HG03342 (cell line): ENCODE measurements around the gene THEM5.

Source experiments
- ATAC-seq: cut with Tn5 transposase; IDR thresholded peaks from one replicate; pipeline ENCODE4 v1.9.1; 2021; ENCODE audit warnings: mild to moderate bottlenecking, moderate library complexity; ENCODE audit not compliant: unreplicated experiment

Gene THEM5

DNA sequence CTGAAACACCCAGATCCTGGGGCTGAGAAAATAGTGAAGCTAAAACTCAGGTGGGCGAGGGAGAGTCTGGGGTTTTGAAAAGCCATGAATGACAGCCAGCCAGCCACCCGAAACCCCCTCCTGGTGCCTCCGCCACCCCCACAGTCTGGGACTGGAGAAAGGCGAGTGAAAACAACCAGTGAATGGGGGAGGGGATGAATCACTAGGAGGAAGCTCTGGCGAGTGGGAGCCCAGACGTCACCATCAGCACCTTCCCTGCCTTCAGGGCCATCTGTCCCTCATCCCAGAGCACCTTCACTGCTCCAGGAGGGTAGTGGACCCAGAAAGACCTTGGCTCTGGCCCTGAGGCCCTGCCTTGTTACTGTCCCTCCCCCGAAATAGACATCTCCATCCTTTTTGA is 31.1 kb downstream of the THEM5 start:
- no peak for ATAC-seq

DNA sequence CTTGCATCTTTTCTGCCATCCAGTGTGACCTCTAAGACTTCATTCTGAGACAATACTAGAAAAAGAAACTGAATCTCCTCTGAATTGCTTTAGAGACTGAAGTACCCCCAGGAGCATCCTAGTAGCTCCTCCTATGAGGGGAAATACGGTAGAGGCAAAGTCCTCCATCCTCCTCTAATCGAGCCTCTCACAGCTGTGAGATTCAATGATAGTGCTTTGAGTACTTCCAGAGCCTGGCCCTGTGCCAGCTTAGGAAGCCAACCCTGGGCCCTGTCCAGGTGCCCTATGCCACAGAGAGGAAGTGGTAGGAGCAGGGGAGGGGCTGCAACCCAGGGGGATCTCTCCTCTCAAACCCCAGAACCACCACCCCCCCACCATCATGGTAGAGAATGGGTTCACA is 32.6 kb downstream of the THEM5 start:
- ATAC-seq: no peak

DNA sequence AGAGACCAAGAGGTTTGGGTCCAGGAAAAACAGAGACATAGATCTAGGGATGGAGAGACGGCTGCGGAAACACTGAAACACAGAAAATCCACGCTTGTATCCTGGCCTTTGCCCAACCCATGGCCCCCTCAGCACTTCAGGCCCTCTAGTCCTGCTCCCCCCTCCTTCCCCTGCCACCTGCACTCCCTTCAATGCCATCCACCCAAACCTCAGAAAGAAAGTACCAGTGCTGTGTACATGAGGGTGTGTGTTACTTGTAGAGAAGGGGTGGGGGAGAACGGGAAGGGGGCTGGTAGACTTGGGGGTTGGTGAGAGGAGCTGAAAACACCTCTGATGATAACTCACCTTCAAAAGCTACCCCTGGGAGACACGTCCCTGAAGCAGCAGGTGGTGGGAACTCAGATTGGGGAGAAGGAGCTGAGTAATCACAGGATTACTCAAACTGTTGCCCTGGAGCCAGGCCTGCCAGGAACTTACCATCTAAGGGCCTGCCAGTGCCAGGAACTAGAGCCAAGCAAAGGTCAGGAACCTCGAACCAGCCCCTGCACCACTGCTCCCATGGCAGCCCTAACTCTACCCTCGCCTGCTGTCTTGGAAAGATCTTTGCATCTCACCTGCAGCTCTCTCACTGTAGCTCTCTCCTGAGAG is 33.4 kb downstream of the THEM5 start:
- no peak for ATAC-seq

DNA sequence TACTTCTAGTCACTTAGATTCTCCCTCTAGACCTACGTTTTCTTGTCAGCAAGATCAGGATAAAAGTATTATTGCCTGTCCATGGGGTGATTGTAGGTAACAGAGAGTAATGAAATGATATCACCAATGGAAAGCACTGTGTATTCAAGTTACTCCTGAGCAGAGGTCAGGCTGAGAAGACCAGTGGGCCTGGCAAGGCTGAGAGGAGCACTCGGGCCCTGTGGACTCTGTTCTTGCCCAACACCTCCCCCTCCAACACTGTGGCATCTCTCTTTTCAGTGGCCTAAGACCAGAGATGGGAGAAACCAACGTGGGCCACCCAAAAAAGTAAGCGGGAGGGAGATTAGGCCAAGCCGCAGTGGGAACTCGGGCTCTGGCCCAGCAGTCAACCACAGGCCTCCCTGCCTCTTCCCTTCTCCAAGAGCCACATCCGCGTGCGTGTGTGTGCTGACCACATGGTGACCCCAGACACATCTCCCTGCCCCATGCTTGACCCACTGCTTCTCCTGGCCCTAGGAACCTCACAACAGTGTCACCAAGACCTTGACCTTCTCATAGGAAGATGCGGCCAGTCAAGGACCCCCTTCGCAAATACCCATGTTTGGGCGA is 34.2 kb downstream of the THEM5 start:
- ATAC-seq: no peak

DNA sequence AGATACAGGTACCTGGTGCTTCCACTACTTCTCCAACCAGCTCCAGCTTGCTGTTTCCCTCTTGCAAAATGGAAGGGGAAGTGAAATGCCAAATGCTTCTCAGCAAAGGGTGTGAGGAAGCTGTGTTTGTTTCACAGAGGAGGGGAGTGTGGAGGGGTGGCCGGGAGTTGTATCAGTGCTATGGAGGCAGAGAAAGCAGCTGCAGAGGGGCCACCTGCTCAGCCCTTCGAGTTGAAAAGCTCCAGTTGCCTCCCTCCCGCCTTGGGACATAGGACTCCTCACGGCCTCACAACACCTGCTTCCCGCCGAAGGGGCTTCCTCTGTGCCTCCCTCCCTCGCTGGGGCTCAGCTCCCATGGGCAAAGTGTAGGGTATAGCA is 36.2 kb downstream of the THEM5 start:
- ATAC-seq: no peak

DNA sequence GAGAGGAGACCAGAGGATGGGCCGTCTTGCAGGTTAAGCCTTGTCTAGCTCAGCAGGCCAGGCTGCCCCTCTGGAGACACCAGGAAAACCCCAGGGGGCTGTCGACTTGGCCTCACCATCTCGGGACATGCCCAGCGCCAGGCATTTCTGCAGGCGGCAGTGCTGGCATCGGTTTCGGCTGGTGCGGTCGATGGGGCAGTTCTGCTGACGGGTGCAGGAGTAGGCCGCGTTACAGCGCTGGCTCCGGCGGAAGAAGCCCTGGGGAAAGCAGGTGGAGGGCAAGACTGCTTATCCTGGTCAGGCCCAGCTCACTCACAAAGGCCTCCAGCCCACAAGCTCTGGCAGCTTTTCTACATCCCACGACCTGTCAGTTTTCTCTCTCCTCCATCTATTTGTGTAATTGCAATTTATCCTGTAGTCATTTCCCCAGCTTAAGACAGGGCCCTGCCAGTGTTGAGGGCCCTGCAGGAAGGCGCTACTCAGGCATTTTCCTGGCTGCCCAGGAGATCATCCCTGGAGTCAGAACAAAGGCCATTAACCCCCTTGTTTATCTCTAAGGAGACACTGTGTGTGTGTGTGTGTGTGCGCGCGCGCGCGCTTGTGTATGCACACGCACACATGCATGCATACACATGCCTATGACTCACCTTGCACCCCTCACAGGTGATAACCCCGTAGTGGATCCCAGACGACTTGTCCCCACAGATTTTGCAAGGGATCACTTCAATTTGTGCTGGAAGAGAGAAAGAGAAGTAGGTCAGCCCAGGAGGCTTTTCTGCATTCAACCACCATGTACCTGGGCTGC is 36.8 kb downstream of the THEM5 start:
- ATAC-seq: no peak

DNA sequence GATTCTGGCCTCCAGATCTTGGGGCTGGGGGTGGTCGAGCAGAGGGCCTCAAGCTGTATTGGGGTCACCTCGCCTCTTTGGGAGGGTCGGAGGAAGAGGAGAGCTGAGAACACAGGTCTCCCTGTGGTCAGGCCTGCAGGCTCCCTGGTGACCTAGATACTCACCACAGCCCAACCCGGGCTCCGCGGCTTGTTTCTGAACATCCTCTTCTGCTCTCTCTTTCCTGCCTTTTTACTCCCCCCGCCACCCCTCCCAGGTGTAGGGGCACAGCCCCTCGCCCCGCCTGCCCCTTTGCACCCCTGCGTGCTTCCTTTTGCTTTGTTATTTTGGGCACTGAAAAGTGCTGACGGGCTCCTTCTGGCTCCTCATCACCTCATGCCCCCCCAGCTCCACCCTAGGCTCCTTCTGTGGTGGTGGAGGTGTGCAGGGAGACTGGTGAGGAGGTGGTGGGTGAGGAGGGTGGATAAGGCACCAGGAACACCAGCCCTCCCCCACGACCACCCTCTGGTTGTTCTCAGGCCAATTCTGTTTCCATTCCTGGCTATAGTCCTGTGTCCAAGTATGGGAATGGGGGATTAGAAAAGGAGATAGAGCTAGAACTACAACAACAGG is 37.7 kb downstream of the THEM5 start:
- no peak for ATAC-seq

DNA sequence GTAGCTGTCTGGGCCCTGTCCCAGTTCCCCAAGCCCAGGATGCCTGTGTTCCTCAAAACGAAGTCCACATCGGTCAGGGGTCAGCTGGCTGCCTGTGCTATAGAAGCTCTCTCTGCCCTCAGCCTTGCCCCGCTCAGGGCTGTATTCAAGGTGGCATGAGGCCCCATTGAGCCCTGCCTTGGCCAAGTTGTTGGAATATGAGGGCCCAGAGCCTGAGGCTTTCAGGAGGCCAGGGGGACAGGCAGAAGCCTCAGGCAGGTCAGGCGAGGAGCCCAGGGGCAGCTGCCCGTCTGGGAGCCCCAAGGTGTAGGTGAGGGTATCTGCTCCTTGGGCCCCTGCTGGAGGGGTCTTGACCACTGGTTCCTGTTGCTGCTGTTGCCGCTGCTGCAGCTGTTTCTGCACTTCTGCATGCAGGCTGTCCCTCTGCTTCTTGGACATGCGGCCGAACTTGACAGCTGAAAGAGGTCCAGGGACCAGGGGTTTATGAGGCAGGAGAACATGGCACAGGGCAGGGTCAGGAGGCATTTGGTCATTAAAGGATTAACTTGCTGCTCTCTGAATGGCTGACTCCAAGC is 38.5 kb downstream of the THEM5 start:
- no peak for ATAC-seq

DNA sequence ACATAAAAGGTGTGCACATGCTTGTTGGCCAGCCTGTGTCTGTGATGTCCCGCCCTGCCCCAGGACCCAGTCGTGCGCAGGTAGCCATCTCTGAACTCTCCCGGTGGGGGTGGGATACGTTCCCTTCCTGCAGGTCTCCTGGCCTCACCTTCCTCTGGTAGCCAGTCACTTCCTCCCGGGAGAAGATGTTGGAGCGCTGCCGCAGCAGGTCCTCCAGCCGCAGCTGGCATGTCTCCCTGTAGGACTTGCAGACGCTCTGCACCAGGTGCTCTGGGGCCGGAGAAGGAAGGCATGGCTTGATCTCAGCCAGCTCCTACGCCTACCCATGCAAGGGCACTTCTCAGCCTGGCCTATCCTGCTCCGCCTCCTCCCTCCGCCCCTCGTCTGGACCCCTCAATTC is 39.1 kb downstream of the THEM5 start:
- ATAC-seq: no peak

DNA sequence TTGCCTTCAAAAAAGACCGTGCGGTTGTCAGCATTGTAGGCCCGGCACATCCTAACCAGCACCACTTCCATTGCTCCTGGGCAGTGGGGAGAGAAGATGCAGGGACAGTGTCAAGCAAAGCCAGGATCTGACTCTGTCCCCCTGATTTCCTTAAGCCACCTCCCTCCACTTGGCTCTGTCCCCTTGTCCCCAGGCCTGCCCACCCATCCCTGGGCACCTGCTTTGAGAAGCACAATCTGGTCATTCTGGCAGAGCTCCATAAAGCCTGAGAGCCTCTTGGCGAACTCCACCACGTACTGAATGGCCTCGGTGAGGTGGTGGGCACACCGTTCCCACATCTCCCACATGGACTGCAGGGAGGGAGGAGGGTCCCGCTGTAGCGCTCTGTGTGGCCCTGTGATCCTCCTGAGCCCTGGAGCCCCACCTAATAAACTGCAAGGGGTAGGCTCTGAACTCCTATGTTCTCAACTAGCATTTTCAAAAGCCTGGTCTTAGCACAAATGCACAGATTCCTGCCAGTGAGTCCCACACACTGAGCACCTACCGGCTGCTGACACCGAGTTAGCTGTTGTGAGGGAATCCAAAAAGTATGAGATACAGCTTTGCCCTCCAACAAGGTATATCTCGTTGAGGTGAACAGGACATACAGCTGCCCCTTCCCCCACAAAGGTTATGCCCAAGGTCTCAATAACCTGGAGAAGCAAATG is 40.1 kb downstream of the THEM5 start:
- no peak for ATAC-seq

DNA sequence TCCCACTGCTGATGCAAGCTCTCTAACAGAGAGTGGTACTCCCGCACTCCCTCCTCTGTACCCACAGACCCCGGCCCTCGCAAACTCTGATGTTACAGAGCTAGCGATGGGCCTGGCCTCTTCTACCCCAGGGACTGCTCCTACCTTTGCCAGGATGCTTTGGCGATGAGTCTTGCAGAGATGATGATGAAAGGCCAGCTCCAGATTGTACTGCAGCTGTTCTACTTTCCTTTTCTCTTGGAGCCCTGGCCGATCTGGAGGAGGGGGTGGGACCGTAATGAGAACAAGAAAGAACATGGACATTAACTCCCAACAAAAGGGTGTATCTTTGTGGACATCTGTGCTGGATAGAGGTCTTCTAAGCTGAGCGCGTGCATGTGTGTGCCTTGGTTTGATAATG is 42.3 kb downstream of the THEM5 start:
- ATAC-seq: no peak

DNA sequence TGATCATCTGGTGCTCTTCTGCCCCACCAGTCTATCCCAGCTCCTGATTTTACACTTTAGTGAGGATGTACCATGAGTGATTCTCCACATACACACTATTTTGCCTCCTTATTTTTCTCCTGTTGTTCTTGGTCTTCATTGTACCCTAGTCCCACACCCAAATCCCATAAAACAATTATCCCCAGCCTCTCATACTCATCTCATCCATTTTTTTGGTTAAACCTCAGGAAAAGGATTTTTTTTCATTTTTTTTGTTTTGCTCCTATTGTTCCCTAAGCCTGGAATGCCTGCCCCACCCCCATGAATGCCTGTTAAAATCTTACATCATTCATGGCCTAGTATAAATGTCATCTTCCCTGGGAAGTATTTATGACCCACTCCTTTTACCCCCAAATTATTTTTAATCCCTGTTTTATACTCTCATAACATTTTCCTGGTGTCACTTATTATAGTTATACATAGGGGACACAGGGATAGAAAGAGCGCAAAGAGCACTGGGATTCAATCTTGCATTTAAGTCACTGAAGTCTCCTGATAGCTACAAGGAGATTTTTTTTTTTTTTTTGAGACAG is 43.4 kb downstream of the THEM5 start:
- ATAC-seq: no peak

DNA sequence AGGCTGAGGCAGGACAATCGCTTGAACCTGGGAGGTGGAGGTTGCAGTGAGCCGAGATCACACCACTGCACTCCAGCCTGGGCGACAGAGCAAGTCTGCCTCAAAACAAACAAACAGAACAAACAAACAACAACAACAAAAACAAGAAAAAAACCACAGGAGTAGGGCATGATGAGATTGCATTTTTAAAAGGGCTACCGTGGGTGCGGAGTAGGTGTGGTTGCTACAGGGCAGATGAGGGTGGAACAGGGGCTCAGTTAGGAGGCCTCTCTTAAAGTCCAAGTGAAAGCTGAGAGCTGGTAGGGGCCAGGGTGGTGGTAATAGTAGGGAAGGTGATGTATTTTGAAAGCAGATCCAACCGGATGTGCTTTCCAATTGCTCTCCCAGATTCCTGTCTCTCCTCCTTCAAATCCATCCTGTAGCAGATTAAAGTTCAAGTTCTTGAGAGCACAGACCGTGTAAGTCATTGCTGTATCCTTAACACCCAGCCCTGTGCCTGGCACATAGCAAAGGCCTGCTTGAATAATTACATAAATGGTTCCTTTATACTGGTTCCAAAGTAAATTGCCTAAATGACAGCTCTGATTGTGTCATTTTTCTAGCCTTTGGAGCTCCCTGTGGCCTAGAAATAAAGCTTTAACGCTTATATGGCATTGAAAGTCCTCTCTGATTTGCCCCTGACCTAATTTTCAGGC is 44.1 kb downstream of the THEM5 start:
- ATAC-seq: no peak

DNA sequence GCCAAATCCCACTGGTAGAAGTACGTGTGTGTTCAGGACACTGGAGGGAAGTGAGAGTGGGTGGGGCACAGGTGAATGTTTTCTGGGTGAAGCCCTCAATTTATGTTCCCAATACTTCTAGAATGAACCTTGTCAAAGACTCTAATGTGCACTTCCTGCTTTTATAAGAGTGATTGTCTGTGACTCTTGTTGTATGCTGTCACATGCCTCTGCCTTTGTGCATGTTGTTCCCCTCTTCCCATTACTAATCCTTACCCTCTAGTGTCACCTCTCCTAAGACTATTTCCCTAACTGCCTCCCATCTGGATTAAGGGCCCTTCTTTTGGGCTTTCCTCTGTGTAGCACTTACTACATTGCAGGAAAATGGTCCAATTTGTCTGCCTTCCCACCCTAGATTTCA is 45.7 kb downstream of the THEM5 start:
- no peak for ATAC-seq

DNA sequence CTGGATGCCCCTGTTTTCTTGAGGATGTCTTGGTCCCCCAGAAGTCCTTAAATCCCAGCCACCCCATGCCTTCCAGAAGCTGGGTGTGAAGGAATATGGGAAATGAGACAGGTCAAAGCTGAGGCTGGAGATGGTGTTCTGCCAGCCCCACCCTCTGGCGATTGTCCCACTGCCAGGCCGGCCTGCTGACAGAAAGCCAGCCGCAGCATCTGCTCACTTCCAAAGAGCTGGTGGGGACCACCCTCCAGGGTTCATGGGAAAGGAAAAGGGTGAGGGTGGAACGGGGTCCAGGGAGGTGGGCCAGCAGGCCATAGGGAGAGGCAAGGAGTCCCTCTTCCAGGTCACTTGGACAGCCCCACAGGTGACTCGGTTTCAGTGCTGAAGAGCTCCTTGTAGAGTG is 46.4 kb downstream of the THEM5 start:
- ATAC-seq: no peak

DNA sequence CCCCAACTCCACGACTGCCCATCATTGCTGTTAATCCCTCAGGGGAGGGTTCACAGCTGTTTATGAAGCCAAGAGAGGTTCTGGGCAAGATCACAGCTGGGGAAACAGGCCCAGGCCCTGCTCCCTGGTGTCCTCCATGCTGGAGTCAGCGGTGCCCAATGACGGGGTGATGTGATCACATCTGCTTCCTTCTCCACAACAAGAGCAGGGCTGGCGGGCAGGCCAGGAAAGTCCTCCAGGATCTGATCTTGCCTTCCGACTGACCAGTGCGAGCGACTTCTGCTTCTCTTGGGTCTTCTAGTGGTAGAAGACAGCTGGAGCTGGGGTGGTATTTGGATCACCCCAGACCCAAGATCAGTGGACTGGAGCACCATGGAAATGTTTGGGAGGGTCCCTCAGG is 47.3 kb downstream of the THEM5 start:
- ATAC-seq: no peak

DNA sequence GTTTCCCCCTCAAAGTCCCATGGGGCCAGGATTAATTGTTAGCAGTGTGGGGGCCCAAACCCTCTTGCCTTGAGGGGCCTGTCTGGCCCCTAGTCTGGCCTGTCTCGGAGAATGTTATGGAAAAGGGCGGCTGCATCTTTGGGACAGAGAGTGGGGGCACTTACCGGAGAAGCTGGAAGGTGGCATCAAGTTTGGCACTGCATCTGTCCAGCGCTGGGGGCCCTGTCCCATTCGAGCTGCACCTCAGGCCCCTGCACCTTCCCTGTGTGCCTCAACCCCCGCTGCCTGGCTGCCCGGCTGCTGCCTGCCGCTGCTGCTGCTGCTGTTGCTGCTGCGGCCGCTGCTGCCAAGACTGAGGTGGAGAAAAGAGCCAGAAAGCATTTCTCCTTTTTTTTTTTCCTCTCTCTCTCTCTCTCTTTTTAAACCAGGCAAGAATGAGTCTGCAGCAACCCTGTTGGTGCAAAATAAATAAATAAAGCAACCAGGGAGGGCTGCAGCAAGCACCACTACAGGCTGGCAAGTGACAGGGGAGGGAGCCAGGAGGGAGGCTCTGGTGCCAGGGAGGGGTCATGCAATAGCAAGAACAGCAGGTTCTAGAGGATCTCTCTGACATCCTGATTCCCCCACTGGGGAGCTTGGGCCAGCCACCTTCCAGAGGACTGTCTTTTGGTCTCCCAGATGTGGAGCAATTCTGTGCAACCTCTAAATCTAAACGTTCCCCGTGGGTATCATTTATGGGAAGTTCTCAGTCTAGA is 48.3 kb downstream of the THEM5 start, which contains the start of gene LINGO4:
TSS of gene LINGO4 (minus strand) at position 354 of the 755 bp plus-strand sequence. CDS start 2,715 bp downstream, outside the sequence.
- no peak for ATAC-seq

DNA sequence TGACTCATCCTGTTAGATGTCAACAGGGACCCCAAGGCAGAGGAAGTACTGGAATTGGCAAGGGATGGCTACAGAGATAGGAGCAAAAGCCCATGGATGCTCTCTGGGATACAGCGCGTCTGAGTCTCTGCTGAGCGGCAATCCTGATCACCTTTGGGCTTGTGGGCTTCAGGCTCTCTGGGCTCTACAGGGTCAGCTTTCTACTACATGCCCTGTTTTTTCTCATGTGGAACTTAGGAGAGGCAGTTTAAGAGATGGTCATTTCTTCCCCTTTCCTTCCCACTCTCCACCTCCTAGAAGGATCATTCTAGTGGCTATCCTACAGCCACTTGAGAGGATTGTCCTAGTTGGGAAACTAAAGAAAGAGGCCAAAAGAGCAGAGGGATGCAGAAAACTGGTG is 49.6 kb downstream of the THEM5 start:
- no peak for ATAC-seq

DNA sequence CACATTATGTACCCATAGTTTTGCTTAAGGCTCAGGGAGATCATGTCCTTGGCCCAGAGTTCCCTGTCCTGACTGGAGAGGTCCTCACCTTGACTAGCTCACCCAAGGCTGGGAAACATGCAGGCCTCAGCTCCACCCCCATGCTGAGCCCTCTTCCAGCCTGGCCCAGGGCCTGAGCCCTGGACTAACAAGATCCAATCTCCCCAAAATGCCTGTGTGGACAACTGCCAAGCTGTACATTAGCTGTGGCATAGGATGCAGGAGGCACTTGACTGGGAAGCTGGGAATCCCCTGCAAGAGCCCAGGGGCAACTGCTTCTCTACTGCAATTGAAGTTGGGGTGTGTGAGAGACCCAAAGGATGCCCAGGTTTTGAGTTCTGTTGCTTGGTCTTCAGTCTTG is 50.3 kb downstream of the THEM5 start:
- no peak for ATAC-seq
